K562 (cell line): ENCODE measurements around the gene MTG1. TPM values are rescaled to one million over a fixed set of nuclear protein-coding genes. Genes with fewer than 3 reads are reported as not detected.

Experiments
- ATAC-seq: fragments of 200-7000 bp; cut with Tn5 transposase; 3 replicates; pipeline ENCODE4 v1.9.1; 2020; ENCODE audit warnings: moderate library complexity
- BruUV-seq: library from RNA; stranded (reverse); fragments of 400-500 nt; replicated peaks from 2 replicates; lab custom pipeline; 2021; lab: Mats Ljungman, UMichigan
- CTCF ChIA-PET: fragments of 300-600 bp; formaldehyde crosslinking; extraction: SDS; loops from one replicate; lab custom pipeline; 2021; ENCODE audit warnings: low intra/inter-chr PET ratio; lab: Yijun Ruan, JAX
- POLR2A ChIA-PET: fragments of 300-600, 350-650 bp; sonication (Branson Sonifier 250); formaldehyde crosslinking; extraction: SDS; loops from one replicate; lab custom pipeline; 2021; ENCODE audit warnings: antibody characterized with exemption, inconsistent platforms; lab: Yijun Ruan, JAX
- DNase-seq, 4 experiments: peaks; one replicate each; pipeline versions ENCODE4 v3.0.0 to v3.0.0-alpha.2; 2011 to 2018; ENCODE audit warnings: low spot score in 3 of 4, mixed read lengths in 3 of 4; ENCODE audit errors: extremely low read depth in 1 of 4
- FAIRE-seq: peaks from 2 replicates; lab custom pipeline; 2011; peaks lifted over from hg19 to GRCh38; lab: Jason Lieb, UNC
- H2AFZ ChIP-seq: 2 replicates; pipeline ENCODE4 v1.6.0; 2011; ENCODE audit warnings: low read depth, low read length, control low read depth, inconsistent platforms
- H3K27ac ChIP-seq: fragments of 200-600 bp; 3 replicates; pipeline ENCODE4 v1.8.0; 2011; ENCODE audit warnings: low read depth, mild to moderate bottlenecking, control low read depth, inconsistent platforms, low read length, moderate library complexity, mixed read lengths; ENCODE audit errors: extremely low read depth
- H3K27me3 ChIP-seq, 2 experiments: fragments of 300-600 bp in 1 of 2; 2 replicates in 1 of 2; 3 replicates in 1 of 2; pipeline versions ENCODE4 v1.6.0 to v1.8.0; 2011; ENCODE audit warnings: inconsistent platforms in 2 of 2, low read length in 2 of 2, mild to moderate bottlenecking in 1 of 2, mixed read lengths in 1 of 2, moderate library complexity in 1 of 2; ENCODE audit not compliant: control insufficient read depth in 2 of 2, insufficient read depth in 2 of 2
- H3K36me3 ChIP-seq: fragments of 300-600 bp; 3 replicates; pipeline ENCODE4 v1.8.0; 2011; ENCODE audit warnings: mild to moderate bottlenecking, low read length, inconsistent platforms; ENCODE audit not compliant: control insufficient read depth, insufficient read depth
- H3K4me1 ChIP-seq, 2 experiments: fragments of 200-600 bp in 1 of 2; replicated peaks in 1 of 2; 2 replicates in 1 of 2; 3 replicates in 1 of 2; pipeline versions ENCODE4 v1.5.1 to v1.8.0; 2011; ENCODE audit warnings: inconsistent platforms in 2 of 2, low read length in 2 of 2, mild to moderate bottlenecking in 1 of 2, mixed read lengths in 1 of 2, moderate library complexity in 1 of 2; ENCODE audit not compliant: control insufficient read depth in 2 of 2, insufficient read depth in 2 of 2
- H3K4me2 ChIP-seq: 2 replicates; pipeline ENCODE4 v1.6.1; 2011; ENCODE audit warnings: low read length, control low read depth, inconsistent platforms, mixed read lengths; ENCODE audit not compliant: insufficient read depth
- H3K4me3 ChIP-seq: fragments of 200-600 bp; sonication (generic), shearing (Covaris generic); 2 replicates; pipeline ENCODE4 v1.5.1; 2016; ENCODE audit warnings: control low read depth, inconsistent platforms
- H3K79me2 ChIP-seq: fragments of 200-600 bp; 3 replicates; pipeline ENCODE4 v1.8.0; 2011; ENCODE audit warnings: low read length, inconsistent platforms; ENCODE audit not compliant: control insufficient read depth, insufficient read depth
- H3K9ac ChIP-seq, 2 experiments: 2 replicates each; pipeline versions ENCODE4 v1.6.0 to v1.6.1; 2011; ENCODE audit warnings: low read depth in 2 of 2, low read length in 2 of 2, control low read depth in 1 of 2, inconsistent platforms in 1 of 2, mild to moderate bottlenecking in 1 of 2, mixed read lengths in 1 of 2; ENCODE audit not compliant: insufficient read depth in 1 of 2
- H3K9me1 ChIP-seq: one replicate; pipeline ENCODE4 v1.6.0; 2011; ENCODE audit warnings: inconsistent platforms, mild to moderate bottlenecking, low read length, moderate library complexity; ENCODE audit not compliant: control insufficient read depth, insufficient read depth
- H3K9me3 ChIP-seq: replicated peaks from 2 replicates; pipeline ENCODE4 v1.5.1; 2011; ENCODE audit warnings: low read depth, low read length, inconsistent platforms; ENCODE audit not compliant: control insufficient read depth, insufficient read depth
- H4K20me1 ChIP-seq: replicated peaks from 2 replicates; pipeline ENCODE4 v1.6.1; 2011; ENCODE audit warnings: low read length, inconsistent platforms, mixed read lengths; ENCODE audit not compliant: control insufficient read depth, insufficient read depth
- LCOR ChIP-seq: sonication (generic); formaldehyde crosslinking; IDR thresholded peaks from 2 replicates; pipeline ENCODE4 v1.8.0; 2022; ENCODE audit warnings: mild to moderate bottlenecking, missing genetic modification reagents
- MBD2 ChIP-seq: sonication (generic); IDR thresholded peaks from 2 replicates; pipeline ENCODE4 v1.6.1; 2016; ENCODE audit warnings: low read depth, borderline replicate concordance
- MTA1 ChIP-seq: fragments of 450-650 bp; IDR thresholded peaks from 2 replicates; pipeline ENCODE4 v1.6.1; 2017; ENCODE audit warnings: borderline replicate concordance
- NFATC3 ChIP-seq: fragments of 450-650 bp; IDR thresholded peaks from 2 replicates; pipeline ENCODE4 v1.6.1; 2017; ENCODE audit warnings: mild to moderate bottlenecking
- PCBP2 ChIP-seq: fragments of 200-400 bp; formaldehyde crosslinking; IDR thresholded peaks from 2 replicates; pipeline ENCODE4 v1.6.1; 2018; ENCODE audit warnings: low read length, low read depth, mild to moderate bottlenecking, moderate library complexity; ENCODE audit not compliant: poor library complexity, severe bottlenecking
- ZNF3 ChIP-seq: fragments of 250-450 bp; sonication (Bioruptor Pico); IDR thresholded peaks from 2 replicates; pipeline ENCODE4 v1.5.0; 2021; ENCODE audit warnings: mild to moderate bottlenecking, moderate library complexity
- WGBS: fragments of 100-300 bp; shearing (Covaris generic); methylation state at CpG from one replicate; pipeline ENCODE4 v1.1.6; 2016; ENCODE audit warnings: low coverage, mixed read lengths; ENCODE audit not compliant: insufficient coverage; ENCODE audit errors: missing lambda C conversion rate; 5-methylcytosine and 5-hydroxymethylcytosine counted together
- in situ Hi-C: fragments of 300-500 bp; cut with MboI; formaldehyde crosslinking; loops from 4 replicates; pipeline ENCODE4 v1.15.0; 2018; ENCODE audit warnings: inconsistent platforms, mixed read lengths
- intact Hi-C: fragments of 100-400 bp; cut with micrococcal nuclease; formaldehyde crosslinking; loops from 2 replicates; pipeline ENCODE4 v1.14.2; 2022
- polyA plus RNA-seq, 8 experiments: library from polyadenylated mRNA; depleted of rRNA in 4 of 8; stranded (reverse) in 5 of 8; unstranded in 3 of 8; fragments of >200 nt; fragmentation: Nextera tagmentation in 2 of 8; fragmentation: Illumina TruSeq in 1 of 8; extraction: Ambion mirVana in 2 of 8; extraction: Trizol in 1 of 8; gene quantifications; 2 replicates each; pipeline versions ENCODE4 v1.2.1 to v1.2.3, GENCODE V29; 2011 to 2014; ENCODE audit warnings: inconsistent platforms in 1 of 8, missing spikeins in 1 of 8
- total RNA-seq, 7 experiments: library from RNA; depleted of rRNA in 6 of 7; stranded (reverse); fragments of >200 nt in 6 of 7; fragmentation: Illumina TruSeq in 2 of 7; extraction: Trizol in 2 of 7; gene quantifications; 2 replicates each; pipeline versions ENCODE4 v1.2.1 to v1.2.3, GENCODE V29; 2011 to 2021; ENCODE audit warnings: low replicate concordance in 1 of 7
- TF ChIP-seq, protein P1 (sequence below): fragments of 250-450 bp; sonication (Bioruptor Pico); IDR thresholded peaks from 2 replicates; pipeline ENCODE4 v1.8.0; 2021; ENCODE audit warnings: borderline replicate concordance, mild to moderate bottlenecking, moderate library complexity; ENCODE audit not compliant: poor library complexity, severe bottlenecking

The MTG1 gene
- total and polyA plus RNA-seq, 9 of the 15 experiments (the other 6 are each of a cell fraction or from before 2014, with no cell fraction given) = 2.8 to 28.2 (median 15.4) TPM

DNA sequence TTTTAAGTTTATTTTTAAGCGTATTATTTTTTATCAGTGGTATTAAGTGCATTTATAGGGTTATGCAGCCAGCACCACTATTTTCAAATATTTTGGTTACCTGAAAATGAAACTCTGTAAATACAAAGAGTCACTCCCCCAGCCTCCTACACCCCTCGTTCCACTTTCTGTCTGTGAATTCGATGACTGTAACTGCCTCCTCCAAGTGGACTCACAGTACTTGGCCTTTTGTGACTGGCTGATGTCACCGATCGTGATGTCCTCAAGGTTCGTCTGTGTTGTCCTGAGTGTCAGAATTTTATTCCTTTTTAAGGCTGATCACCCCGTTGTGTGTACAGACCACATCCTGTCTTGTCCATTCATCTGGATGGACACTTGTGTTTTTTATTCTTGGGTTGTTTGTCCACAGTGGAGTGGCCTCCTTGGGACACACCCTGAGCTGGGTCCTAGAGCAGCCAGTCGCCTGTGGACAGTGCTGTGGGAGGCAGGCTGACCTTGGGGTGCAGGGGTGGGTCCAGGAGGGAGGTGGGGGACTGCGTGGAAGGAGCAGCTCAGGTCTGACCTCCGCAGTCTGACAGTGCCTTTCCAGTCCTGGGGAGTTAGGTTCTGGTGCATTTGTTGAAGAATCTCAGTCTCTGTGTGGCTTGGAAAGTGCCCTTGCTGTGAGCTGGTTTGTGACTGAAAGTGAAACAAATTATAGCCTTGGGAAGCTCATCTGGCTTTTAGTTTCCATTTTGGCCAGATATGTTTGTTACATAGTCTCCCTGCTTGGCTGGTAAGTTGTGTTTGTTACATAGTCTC, 6.9 kb downstream of the MTG1 start:
- POLR2A ChIA-PET = interaction anchor here (1.2 kb wide), 1 partner anchor 12 kb away, joined by 6 read pairs; no protein-coding TSS in a partner anchor
- H3K27ac ChIP-seq = no peak overlapping the region
- H3K36me3 ChIP-seq = peaks cover 56% of the 10 kb centered on the region; the same call in 2 of the 3 replicates
- H3K4me2 ChIP-seq = no peak overlapping the region
- ATAC-seq (peak; percentile 28; the same call in 2 of the 3 replicates), DNase-seq (no peak)
- no peak for TF ChIP-seq NFATC3
- TF ChIP-seq MTA1 = no peak
- no peak for TF ChIP-seq PCBP2
- TF ChIP-seq, protein P1, sequence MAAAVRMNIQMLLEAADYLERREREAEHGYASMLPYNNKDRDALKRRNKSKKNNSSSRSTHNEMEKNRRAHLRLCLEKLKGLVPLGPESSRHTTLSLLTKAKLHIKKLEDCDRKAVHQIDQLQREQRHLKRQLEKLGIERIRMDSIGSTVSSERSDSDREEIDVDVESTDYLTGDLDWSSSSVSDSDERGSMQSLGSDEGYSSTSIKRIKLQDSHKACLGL = no peak
- no peak for TF ChIP-seq MBD2
- TF ChIP-seq ZNF3 (CRISPR knock-in tag) = no peak
- no peak for TF ChIP-seq LCOR (CRISPR knock-in tag)
- TF ChIP-seq, all 486 proteins: peak for 0
- intact Hi-C loops (no loop called here), in situ Hi-C loops (no loop called here)
- WGBS = 75% methylated on average over 7 of the region's 10 CpGs
- no peaks in the 10 kb centered on the region for H4K20me1 ChIP-seq
- no peak overlapping the region for H2AFZ ChIP-seq
- no peaks in the 10 kb centered on the region for H3K9me1 ChIP-seq
- peaks cover under 1 to 11% of the 10 kb centered on the region in 2 experiments; a peak in 3 of 5 replicates for H3K4me1 ChIP-seq
- BruUV-seq = no TSS peak
- peaks cover 6% of the 10 kb centered on the region for H3K79me2 ChIP-seq
- H3K9me3 ChIP-seq = no peaks in the 10 kb centered on the region
- CTCF ChIA-PET = no interaction called here
- no peak overlapping the region for H3K9ac ChIP-seq
- peak; percentile 80 for FAIRE-seq
- H3K4me3 ChIP-seq = no peak overlapping the region
- no peaks in the 10 kb centered on the region for H3K27me3 ChIP-seq
